Gastrocnemius medialis (tissue), 4 donors: Measurements from ENCODE around the gene INSRR.

Experiments used
- CTCF ChIP-seq, 5 experiments: fragments of 450-650 bp in 3 of 5; fragments of 200-600 bp in 2 of 5; sonication (generic) in 2 of 5; IDR thresholded peaks in 4 of 5; conservative IDR thresholded peaks in 1 of 5; 1 replicate in 4 of 5; 2 replicates in 1 of 5; pipeline ENCODE4 v1.5.1; 2016 to 2019; ENCODE audit warnings: antibody characterized with exemption in 5 of 5, mild to moderate bottlenecking in 3 of 5, moderate library complexity in 3 of 5
- POLR2A ChIP-seq, 2 donors: fragments of 450-650 bp; IDR thresholded peaks; one replicate each; pipeline ENCODE4 v1.6.1; 2017; ENCODE audit warnings: antibody characterized with exemption in 2 of 2, mild to moderate bottlenecking in 2 of 2, moderate library complexity in 2 of 2

GRCh38 chr1:156894711-156895454, 36.0 kb upstream of the INSRR start:
- TF ChIP-seq CTCF (IDR thresholded peaks at IDR 0.05 in 4 of 5, conservative IDR thresholded peaks at IDR 0.05 in 1 of 5), result no peak
- peak in 1 of 2 donors; percentile 1 for TF ChIP-seq POLR2A (IDR thresholded peaks at IDR 0.05)
